Activated naive CD8-positive, alpha-beta T cell treated with anti-CD3 and anti-CD28 coated beads, Interleukin-2, amount 10 ng/mL, durations not matched to agents 7 days and 5 days (primary cell): Measurements from ENCODE around the gene CUZD1. TPM values are rescaled to one million over a fixed set of nuclear protein-coding genes. Genes with fewer than 3 reads are reported as not detected.
"Not testable (repeated sequence)": the region's sequence is repeated elsewhere in the genome, so short reads cannot be mapped to it uniquely, and the experiment has no call there.

Experiments used
- ATAC-seq: fragments of 150-1000 bp; cut with Tn5 transposase; one replicate; pipeline ENCODE4 v1.10.0; 2021; ENCODE audit warnings: low read depth, moderate library complexity
- POLR2A ChIA-PET: fragments of 350-600 bp; sonication (Branson Sonifier 250); formaldehyde crosslinking; loops from one replicate; lab custom pipeline; 2021; ENCODE audit warnings: antibody characterized with exemption; lab: Charles Lee
- DNase-seq: peaks from one replicate; pipeline ENCODE4 v3.0.0; 2021
- H3K27ac Mint-ChIP-seq: one replicate; pipeline ENCODE4 v1.8.0; 2022; ENCODE audit warnings: mild to moderate bottlenecking, mixed read lengths
- H3K27me3 Mint-ChIP-seq: one replicate; pipeline ENCODE4 v1.8.0; 2022; ENCODE audit warnings: mild to moderate bottlenecking, moderate library complexity, mixed read lengths
- H3K36me3 Mint-ChIP-seq: one replicate; pipeline ENCODE4 v1.8.0; 2021; ENCODE audit warnings: mild to moderate bottlenecking, mixed read lengths
- H3K4me1 Mint-ChIP-seq: one replicate; pipeline ENCODE4 v1.8.0; 2021; ENCODE audit warnings: mixed read lengths
- H3K4me3 Mint-ChIP-seq: one replicate; pipeline ENCODE4 v1.8.0; 2022; ENCODE audit warnings: mild to moderate bottlenecking, moderate library complexity, mixed read lengths
- H3K9me3 Mint-ChIP-seq: one replicate; pipeline ENCODE4 v1.8.0; 2021; ENCODE audit warnings: mixed read lengths
- total RNA-seq, 2 experiments: library from RNA; stranded (reverse); gene quantifications; one replicate each; pipeline ENCODE4 v1.2.3, GENCODE V29; 2021

CUZD1 gene
- total RNA-seq, 2 experiments from 2014 or later, result 3.0 to 3.4 TPM

DNA sequence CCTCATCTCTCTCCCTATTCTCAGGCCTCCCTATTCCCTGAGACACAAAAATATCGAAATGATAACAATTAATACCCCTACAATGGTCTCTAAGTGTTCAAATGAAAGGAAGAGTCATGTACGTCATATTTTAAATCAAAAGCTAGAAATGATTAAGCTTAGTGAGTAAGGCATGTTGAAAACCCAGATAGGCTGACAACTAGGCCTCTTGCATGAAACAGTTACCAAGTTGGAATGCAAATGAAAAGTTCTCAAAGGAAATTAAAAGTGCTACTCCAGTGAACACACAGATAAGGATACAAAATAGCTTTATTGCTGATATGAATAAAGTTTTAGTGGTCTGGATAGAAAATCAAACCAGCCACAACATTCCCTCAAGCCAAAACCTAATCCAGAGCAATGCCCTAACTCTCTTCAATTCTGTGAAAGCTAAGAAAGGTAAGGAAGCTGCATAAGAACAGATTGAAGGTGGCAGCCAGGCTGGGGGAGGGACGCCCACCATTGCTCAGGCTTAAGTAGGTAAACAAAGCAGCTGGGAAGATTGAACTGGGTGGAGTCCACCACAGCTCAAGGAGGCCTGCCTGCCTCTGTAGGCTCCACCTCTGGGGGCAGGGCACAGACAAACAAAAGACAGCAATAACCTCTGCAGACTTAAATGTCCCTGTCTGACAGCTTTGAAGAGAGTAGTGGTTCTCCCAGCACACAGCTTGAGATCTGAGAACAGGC lies 21.3 kb upstream of the CUZD1 start:
- ATAC-seq, H3K27me3 Mint-ChIP-seq, H3K4me3 Mint-ChIP-seq, DNase-seq, H3K27ac Mint-ChIP-seq, H3K4me1 Mint-ChIP-seq: not testable (repeated sequence)
- Mint-ChIP-seq H3K9me3 (peaks cover 16% of the 10 kb centered on the region), H3K36me3 (peaks cover 37% of the 10 kb centered on the region)
- POLR2A ChIA-PET, result interaction anchor here (1.2 kb wide), 1 partner anchor 11 kb away, joined by 3 read pairs; no protein-coding TSS in a partner anchor

DNA sequence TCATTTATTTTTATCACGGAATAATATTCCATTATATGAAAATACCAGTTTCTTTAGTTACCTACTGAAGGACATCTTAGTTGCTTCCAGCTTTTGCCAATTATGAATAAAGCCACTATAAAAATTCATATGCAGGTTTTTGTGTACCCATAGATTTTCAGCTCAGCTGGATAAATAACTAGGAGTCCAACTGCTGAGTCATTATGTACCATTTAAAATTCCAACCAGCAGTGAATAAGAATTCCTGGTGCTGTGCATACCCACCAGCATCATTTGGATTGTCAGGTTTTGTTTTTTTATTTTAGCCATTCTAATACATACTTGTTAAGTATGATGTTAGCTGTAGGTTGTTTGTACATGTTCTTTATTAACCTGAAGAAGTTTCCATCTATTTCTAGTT lies 19.2 kb upstream of the CUZD1 start:
- POLR2A ChIA-PET, result no interaction called here
- ATAC-seq, result no peak

DNA sequence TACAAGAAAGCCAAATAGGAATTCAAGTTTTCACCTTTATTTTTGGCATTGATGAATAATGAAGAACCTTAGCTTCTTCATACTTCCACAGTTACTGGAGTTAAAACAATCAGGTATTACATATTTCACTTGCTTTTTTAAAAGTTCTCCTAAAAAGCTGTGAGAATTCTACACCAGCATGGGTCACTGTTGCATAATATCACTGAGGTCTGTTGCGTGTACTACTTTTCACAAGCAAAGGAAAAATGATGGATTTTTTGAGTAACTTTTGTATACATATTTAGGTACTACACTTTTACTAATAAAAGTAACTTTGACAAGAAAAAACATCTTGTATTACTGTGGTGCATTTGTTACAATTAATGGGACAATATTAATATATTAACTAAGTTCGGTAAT lies 18.5 kb upstream of the CUZD1 start:
- H3K36me3 Mint-ChIP-seq, result peaks cover 24% of the 10 kb centered on the region
- ATAC-seq (no peak), DNase-seq (no peak)
- H3K9me3 Mint-ChIP-seq, result peaks cover 10% of the 10 kb centered on the region
- peaks cover 6% of the 10 kb centered on the region for H3K4me1 Mint-ChIP-seq
- no peak overlapping the region for H3K4me3 Mint-ChIP-seq
- H3K27me3 Mint-ChIP-seq, result no peaks in the 10 kb centered on the region
- POLR2A ChIA-PET, result no interaction called here
- no peak overlapping the region for H3K27ac Mint-ChIP-seq

More for the DNA sequence above, 19.2 kb upstream of the CUZD1 start:
- Mint-ChIP-seq H3K36me3 (peaks cover 30% of the 10 kb centered on the region), H3K4me3 (no peak overlapping the region), H3K9me3 (peaks cover 13% of the 10 kb centered on the region), H3K27me3 (no peaks in the 10 kb centered on the region), H3K27ac (no peak overlapping the region), H3K4me1 (peaks cover 9% of the 10 kb centered on the region)
- DNase-seq, result no peak

DNA sequence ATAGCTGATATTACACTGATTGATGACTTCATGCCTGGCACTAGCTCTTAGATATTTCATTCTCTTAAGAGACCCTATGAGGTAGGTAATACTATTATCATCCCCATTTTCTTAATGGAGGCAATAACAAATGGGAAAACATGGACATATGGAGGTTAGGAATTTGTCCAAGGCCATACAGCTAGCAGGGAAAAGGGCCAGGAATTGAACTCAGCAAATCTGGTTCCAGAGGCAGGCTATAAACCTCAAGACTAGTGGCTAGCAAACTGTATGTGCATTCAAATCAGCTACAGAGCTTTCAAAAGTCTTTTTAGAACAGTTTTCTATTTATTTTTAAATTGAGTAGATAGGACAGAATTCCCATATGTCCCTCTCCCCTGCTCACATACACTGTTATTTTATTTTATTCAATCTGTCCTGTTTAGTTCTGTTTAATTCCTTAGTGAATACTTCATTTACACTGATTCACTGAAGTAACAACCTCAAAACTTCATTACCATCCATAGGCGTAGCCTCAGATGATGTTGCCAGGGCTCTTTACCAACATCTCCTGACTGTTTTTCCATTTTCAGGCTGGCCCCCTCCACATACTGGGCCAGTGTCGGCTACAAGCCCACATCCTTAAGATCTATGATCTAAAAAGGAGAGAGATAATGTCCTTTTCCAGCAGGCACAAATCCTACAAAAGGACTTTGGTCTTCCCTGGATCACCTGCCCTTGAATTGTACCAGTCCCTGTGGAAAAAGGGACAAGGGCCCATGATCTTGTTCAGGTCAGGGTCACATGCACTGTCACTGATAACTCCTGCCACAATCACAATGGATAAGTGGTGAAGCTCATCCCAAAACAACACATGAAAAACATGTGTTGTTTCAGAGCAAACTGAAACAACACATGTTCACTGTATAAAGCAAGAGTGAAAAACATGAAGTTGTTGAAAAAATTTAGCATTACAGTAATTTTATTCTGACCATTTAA lies 17.8 kb upstream of the CUZD1 start:
- ATAC-seq, result no peak

DNA sequence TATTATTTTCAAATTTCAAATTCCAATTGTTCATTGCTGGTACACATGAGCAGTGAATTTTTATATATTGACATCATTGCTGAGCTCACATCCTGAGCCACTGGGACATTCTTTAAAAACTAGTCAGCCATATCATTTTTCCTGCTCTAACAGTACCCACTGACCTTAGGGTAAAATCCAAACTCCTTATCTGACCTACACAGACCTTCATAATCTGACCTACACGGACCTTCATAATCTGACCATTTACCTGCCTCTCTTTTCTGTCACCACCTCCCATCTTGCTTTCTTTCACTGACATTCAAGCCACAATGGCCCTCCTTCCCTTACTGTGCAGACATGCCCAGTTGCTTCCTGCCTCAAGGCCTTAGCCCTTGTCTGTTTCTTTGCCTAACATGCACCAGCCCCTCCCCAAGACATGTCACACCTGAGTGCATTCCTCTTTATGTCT lies 16.1 kb upstream of the CUZD1 start:
- no peaks in the 10 kb centered on the region for H3K27me3 Mint-ChIP-seq
- peaks cover 23% of the 10 kb centered on the region for H3K36me3 Mint-ChIP-seq
- H3K27ac Mint-ChIP-seq, result peak overlapping the region; percentile 35
- peaks cover 6% of the 10 kb centered on the region for H3K4me1 Mint-ChIP-seq
- H3K4me3 Mint-ChIP-seq, result no peak overlapping the region
- no peak for ATAC-seq
- POLR2A ChIA-PET, result no interaction called here
- DNase-seq, result no peak
- peaks cover 3% of the 10 kb centered on the region for H3K9me3 Mint-ChIP-seq

More for the DNA sequence above, 17.8 kb upstream of the CUZD1 start:
- Mint-ChIP-seq H3K9me3 (peaks cover 7% of the 10 kb centered on the region), H3K27me3 (no peaks in the 10 kb centered on the region), H3K36me3 (peaks cover 26% of the 10 kb centered on the region), H3K27ac (no peak overlapping the region), H3K4me3 (no peak overlapping the region), H3K4me1 (peaks cover 6% of the 10 kb centered on the region)
- POLR2A ChIA-PET, result no interaction called here
- DNase-seq, result no peak

DNA sequence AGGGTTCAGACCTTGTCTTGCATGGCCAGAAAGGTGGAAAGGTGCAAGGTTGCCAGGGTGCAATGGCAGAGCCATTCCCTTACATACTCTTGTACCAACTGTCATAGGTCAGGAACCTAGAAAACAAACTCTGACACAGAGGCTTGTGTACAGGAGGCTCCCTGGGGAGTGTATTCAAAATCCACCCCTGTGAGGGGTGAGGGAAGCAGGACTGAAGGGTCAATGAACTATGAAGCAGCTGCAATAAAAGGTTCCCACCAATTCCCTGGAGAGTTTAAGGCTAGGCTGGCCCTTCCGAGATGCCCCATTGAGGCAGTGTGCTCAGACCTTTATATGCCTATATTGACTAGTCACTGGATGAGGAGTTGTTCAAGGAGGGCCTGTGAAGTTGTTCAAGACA lies 13.9 kb upstream of the CUZD1 start:
- DNase-seq (no peak), ATAC-seq (no peak)
- H3K4me3 Mint-ChIP-seq, result no peak overlapping the region
- H3K36me3 Mint-ChIP-seq, result peaks cover 30% of the 10 kb centered on the region
- POLR2A ChIA-PET, result no interaction called here
- peaks cover 12% of the 10 kb centered on the region for H3K4me1 Mint-ChIP-seq
- H3K27ac Mint-ChIP-seq, result no peak overlapping the region
- H3K27me3 Mint-ChIP-seq, result no peaks in the 10 kb centered on the region
- no peaks in the 10 kb centered on the region for H3K9me3 Mint-ChIP-seq

DNA sequence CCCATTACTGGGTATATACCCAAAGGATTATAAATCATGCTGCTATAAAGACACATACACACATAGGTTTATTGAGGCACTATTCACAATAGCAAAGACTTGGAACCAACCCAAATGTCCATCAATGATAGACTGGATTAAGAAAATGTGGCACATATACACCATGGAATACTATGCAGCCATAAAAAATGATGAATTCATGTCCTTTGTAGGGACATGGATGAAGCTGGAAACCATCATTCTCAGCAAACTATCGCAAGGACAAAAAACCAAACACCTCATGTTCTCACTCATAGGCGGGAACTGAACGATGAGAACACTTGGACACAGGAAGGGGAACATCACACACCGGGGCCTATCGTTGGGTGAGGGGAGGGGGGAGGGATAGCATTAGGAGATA lies 12.4 kb upstream of the CUZD1 start:
- H3K9me3 Mint-ChIP-seq, POLR2A ChIA-PET, H3K4me3 Mint-ChIP-seq, DNase-seq, H3K27ac Mint-ChIP-seq, H3K27me3 Mint-ChIP-seq, ATAC-seq: not testable (repeated sequence)
- Mint-ChIP-seq H3K36me3 (peaks cover 41% of the 10 kb centered on the region), H3K4me1 (peaks cover 23% of the 10 kb centered on the region)

DNA sequence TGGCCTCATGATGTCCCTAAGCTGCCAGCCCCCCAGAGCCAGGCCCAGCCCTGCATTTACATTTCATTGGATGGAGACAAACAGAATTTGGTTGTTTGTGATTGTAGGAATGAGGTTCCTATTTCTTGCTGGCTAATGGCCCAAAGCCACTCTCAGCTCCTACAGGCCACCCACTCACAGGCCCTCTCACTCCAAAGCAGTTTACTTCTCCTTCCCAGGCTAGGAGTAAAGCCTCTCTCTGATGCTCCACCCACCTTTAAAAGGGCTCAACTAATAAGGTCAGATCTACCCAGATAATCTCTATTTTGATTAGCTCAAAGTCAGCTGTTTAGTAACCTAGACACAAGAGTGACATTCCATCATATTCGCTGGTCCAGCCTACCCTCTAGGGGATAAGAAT lies 11.2 kb upstream of the CUZD1 start:
- Mint-ChIP-seq H3K9me3 (no peaks in the 10 kb centered on the region), H3K36me3 (peaks cover 43% of the 10 kb centered on the region), H3K27ac (no peak overlapping the region), H3K27me3 (no peaks in the 10 kb centered on the region), H3K4me1 (peaks cover 22% of the 10 kb centered on the region), H3K4me3 (no peak overlapping the region)
- DNase-seq, result no peak
- ATAC-seq, result no peak
- POLR2A ChIA-PET, result no interaction called here

DNA sequence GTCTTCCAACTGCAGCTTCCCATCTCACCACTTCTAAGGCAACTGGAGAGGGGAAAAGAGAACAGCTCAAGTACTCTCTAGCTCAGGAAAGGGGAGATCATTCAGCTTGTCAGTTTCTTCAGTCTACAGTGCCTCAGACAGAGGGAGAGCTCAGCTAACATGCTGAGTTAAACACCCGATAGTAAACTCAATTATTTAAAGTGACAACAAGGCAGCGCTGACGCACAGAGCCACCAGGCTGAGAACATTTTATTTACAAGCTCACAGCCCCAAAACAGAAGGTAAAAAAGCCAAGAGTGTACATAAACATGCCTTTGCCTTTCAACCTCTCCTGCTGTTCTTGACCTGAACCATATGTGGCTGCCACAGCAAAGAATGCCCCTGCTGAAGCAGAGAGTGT lies 10.1 kb upstream of the CUZD1 start:
- no peak for ATAC-seq
- no peak overlapping the region for H3K4me3 Mint-ChIP-seq
- no peaks in the 10 kb centered on the region for H3K9me3 Mint-ChIP-seq
- H3K36me3 Mint-ChIP-seq, result peaks cover 43% of the 10 kb centered on the region
- H3K27me3 Mint-ChIP-seq, result no peaks in the 10 kb centered on the region
- POLR2A ChIA-PET, result interaction anchor here (0.8 kb wide), 1 partner anchor 10 kb away, joined by 3 read pairs; no protein-coding TSS in a partner anchor
- no peak for DNase-seq
- no peak overlapping the region for H3K27ac Mint-ChIP-seq
- H3K4me1 Mint-ChIP-seq, result peaks cover 19% of the 10 kb centered on the region

DNA sequence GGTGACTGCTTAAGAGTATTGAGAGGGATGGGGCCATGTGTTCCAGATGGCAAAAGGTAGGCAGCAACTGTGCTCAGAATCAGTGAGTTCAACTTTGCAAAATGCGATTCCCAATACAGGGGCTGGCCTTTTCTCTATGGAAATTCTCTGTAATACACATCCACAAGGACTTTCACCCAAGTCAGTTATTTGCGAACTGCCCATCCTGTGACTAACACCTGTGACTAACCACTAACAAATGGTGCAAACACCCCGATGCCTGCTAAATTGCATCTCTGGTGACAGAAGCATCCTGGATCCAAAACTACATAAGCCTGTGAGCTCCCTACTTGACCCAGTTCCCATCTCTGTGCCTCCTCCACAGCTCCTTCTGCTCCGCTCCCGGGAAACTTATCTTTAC lies 9.0 kb upstream of the CUZD1 start:
- POLR2A ChIA-PET, result no interaction called here
- H3K27me3 Mint-ChIP-seq, result no peaks in the 10 kb centered on the region
- peaks cover 19% of the 10 kb centered on the region for H3K4me1 Mint-ChIP-seq
- peaks cover 50% of the 10 kb centered on the region for H3K36me3 Mint-ChIP-seq
- DNase-seq (no peak), ATAC-seq (no peak)
- H3K9me3 Mint-ChIP-seq, result no peaks in the 10 kb centered on the region
- H3K4me3 Mint-ChIP-seq, result no peak overlapping the region
- H3K27ac Mint-ChIP-seq, result no peak overlapping the region

DNA sequence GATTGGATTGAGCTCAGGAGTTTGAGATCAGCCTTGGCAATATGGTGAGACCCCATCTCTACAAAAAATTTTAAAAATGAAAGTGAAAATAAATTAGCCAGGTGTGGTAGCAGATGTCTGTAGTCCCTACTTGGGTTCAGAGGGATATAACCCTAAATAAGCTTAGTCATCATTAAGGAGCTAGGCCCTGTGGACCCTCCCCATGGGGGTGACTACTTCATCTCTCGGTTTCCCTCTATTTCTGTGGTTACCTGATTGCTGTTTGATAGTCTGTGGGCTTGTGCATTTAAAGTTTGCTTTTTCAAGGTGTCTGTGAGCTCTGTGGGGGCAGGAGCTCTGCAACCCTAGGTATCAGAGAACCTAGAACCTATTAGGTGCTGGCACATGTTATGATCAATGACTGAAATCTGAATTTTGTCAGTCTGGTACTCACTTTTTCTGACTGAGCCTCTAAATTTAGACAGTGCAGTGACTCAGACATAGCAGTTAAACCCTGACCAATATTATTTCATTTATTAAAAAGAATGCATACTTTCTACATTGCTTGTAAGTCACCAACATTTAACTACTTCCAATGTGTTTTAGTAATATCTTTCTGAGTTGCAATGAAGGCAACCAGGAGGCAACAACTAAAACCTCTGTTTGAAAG lies 8.1 kb upstream of the CUZD1 start:
- DNase-seq (no peak), ATAC-seq (no peak)
- Mint-ChIP-seq H3K27me3 (no peaks in the 10 kb centered on the region), H3K4me1 (peaks cover 19% of the 10 kb centered on the region), H3K9me3 (no peaks in the 10 kb centered on the region), H3K27ac (peak overlapping the region; percentile 65), H3K4me3 (no peak overlapping the region), H3K36me3 (peaks cover 47% of the 10 kb centered on the region)
- POLR2A ChIA-PET, result no interaction called here

DNA sequence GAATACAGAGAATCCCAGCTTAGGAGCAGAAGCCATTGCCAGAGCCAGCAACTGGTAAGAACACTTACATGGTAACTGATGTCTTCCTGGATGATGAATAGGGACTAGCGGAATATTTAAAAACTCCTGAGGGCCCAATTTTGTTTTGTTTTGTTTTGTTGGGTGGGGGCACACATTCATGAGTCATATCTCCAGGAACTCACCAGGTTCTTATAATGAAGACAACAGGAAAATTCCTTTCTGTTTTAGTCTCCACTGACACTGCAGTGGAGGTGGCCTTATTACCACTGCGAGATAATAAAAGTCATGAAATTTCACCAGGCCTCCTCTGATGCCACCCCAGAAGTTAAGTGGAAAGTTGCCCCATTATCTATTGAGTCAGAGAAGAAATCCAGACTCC lies 6.6 kb upstream of the CUZD1 start:
- Mint-ChIP-seq H3K27me3 (no peaks in the 10 kb centered on the region), H3K9me3 (no peaks in the 10 kb centered on the region), H3K4me1 (peaks cover 24% of the 10 kb centered on the region), H3K4me3 (no peak overlapping the region), H3K27ac (no peak overlapping the region), H3K36me3 (peaks cover 47% of the 10 kb centered on the region)
- POLR2A ChIA-PET, result no interaction called here
- no peak for ATAC-seq
- DNase-seq, result no peak
